HepG2 (cell line): ENCODE data around the gene PHF13. TPM values are rescaled to one million over a fixed set of nuclear protein-coding genes. Genes with fewer than 3 reads are reported as not detected.

ENCODE experiments used
- BHLHE40 ChIP-seq: IDR thresholded peaks from 2 replicates; pipeline ENCODE4 v1.6.1; 2011; ENCODE audit warnings: low read length, improper control_type of control experiment
- HNRNPH1 ChIP-seq: fragments of 200-400 bp; formaldehyde crosslinking; optimal IDR thresholded peaks from 2 replicates; pipeline ENCODE3; 2017; ENCODE audit warnings: mild to moderate bottlenecking, low read depth, low read length
- JUND ChIP-seq: sonication (generic); formaldehyde crosslinking; IDR thresholded peaks from 2 replicates; pipeline ENCODE4 v1.8.0; 2022; ENCODE audit warnings: mild to moderate bottlenecking, missing genetic modification reagents
- SIN3A ChIP-seq: IDR thresholded peaks from 2 replicates; pipeline ENCODE4 v1.6.1; 2011; ENCODE audit warnings: low read depth, mild to moderate bottlenecking, control low read depth, low read length, borderline replicate concordance
- SPEN ChIP-seq: sonication (generic); formaldehyde crosslinking; IDR thresholded peaks from 2 replicates; pipeline ENCODE4 v1.5.1; 2020; ENCODE audit warnings: low read depth, mild to moderate bottlenecking, missing genetic modification reagents
- SUZ12 ChIP-seq: fragments of 150-350 bp; IDR thresholded peaks from 2 replicates; pipeline ENCODE4 v1.6.1; 2014; ENCODE audit warnings: low read depth, low read length
- ZBTB42 ChIP-seq: sonication (generic); formaldehyde crosslinking; IDR thresholded peaks from 2 replicates; pipeline ENCODE4 v1.5.0; 2020; ENCODE audit warnings: mild to moderate bottlenecking, missing genetic modification reagents
- ZNF224 ChIP-seq: sonication (generic); formaldehyde crosslinking; IDR thresholded peaks from 2 replicates; pipeline ENCODE4 v1.5.0; 2020; ENCODE audit warnings: mild to moderate bottlenecking, missing genetic modification reagents
- ZNF780A ChIP-seq: sonication (generic); formaldehyde crosslinking; IDR thresholded peaks from 2 replicates; pipeline ENCODE4 v1.8.0; 2022; ENCODE audit warnings: mild to moderate bottlenecking, missing genetic modification reagents, moderate library complexity
- polyA plus RNA-seq, 8 experiments: library from polyadenylated mRNA; depleted of rRNA in 3 of 8; stranded (reverse) in 7 of 8; unstranded in 1 of 8; fragments of >200 nt; fragmentation: Illumina TruSeq in 4 of 8; extraction: Trizol in 4 of 8; gene quantifications; 2 replicates each; pipeline versions ENCODE4 v1.2.1 to v1.2.3, GENCODE V29; 2011 to 2016; ENCODE audit warnings: low read depth in 4 of 8, missing spikeins in 1 of 8, mixed read lengths in 1 of 8; ENCODE audit not compliant: insufficient read depth in 1 of 8
- total RNA-seq, 5 experiments: library from RNA; depleted of rRNA; stranded (reverse); fragments of >200 nt; fragmentation: Illumina TruSeq; extraction: Trizol; gene quantifications; 2 replicates each; pipeline ENCODE4 v1.2.3, GENCODE V29; 2016; ENCODE audit warnings: low read depth in 1 of 5
- TF ChIP-seq, protein P1 (sequence below), 2 experiments: fragments of 450-650 bp in 1 of 2; sonication (generic) in 1 of 2; formaldehyde crosslinking in 1 of 2; IDR thresholded peaks; 2 replicates each; pipeline versions ENCODE4 v1.6.1 to v1.8.0; 2016 to 2022; ENCODE audit warnings: antibody characterized with exemption in 1 of 2, mild to moderate bottlenecking in 1 of 2, missing genetic modification reagents in 1 of 2
- TF ChIP-seq, protein P2 (sequence below): sonication (generic); formaldehyde crosslinking; IDR thresholded peaks from 2 replicates; pipeline ENCODE4 v1.4.0; 2020; ENCODE audit warnings: mild to moderate bottlenecking, missing genetic modification reagents

PHF13 gene
- total and polyA plus RNA-seq, 2 of the 13 experiments (the other 11 are each of a cell fraction or from before 2014, with no cell fraction given), result 4.7 to 7.4 TPM

DNA sequence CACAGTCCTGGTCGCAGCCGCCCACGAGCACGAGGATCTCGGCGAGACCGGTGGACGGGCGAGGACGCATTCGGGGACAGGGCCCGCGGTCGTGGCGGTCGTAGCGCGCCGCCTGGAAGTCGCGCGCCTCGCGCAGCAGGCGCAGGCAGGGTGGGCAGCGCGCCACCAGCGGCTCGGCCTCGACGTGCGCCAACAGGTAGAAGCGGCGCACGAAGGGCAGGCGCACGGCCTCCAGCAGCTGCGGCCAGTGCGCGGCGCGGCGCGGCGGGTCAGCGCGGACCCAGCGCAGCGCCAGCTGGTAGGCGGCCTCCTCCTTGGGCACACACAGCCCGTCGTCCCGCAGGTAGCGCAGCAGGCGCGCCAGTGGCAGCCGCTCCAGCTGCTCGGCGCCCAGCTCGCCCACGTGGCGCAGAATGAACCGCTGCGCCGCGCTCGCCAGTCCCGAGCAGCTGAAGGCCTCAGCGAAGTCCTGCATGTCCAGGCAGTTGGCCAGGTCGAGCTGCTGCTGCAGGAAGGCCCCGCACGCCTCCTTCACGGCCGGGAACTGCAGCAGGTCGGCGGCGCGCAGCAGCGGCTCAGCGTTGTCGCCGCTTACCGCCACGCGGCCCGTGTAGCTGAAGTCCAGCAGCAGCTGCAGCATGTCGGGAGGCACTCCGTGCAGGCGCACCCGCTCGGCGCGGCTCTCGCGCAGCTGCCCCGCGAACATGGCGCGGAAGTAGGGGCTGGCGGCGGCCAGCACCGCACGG is 11.4 kb upstream of the PHF13 start (continued):
- TF ChIP-seq, protein P1, sequence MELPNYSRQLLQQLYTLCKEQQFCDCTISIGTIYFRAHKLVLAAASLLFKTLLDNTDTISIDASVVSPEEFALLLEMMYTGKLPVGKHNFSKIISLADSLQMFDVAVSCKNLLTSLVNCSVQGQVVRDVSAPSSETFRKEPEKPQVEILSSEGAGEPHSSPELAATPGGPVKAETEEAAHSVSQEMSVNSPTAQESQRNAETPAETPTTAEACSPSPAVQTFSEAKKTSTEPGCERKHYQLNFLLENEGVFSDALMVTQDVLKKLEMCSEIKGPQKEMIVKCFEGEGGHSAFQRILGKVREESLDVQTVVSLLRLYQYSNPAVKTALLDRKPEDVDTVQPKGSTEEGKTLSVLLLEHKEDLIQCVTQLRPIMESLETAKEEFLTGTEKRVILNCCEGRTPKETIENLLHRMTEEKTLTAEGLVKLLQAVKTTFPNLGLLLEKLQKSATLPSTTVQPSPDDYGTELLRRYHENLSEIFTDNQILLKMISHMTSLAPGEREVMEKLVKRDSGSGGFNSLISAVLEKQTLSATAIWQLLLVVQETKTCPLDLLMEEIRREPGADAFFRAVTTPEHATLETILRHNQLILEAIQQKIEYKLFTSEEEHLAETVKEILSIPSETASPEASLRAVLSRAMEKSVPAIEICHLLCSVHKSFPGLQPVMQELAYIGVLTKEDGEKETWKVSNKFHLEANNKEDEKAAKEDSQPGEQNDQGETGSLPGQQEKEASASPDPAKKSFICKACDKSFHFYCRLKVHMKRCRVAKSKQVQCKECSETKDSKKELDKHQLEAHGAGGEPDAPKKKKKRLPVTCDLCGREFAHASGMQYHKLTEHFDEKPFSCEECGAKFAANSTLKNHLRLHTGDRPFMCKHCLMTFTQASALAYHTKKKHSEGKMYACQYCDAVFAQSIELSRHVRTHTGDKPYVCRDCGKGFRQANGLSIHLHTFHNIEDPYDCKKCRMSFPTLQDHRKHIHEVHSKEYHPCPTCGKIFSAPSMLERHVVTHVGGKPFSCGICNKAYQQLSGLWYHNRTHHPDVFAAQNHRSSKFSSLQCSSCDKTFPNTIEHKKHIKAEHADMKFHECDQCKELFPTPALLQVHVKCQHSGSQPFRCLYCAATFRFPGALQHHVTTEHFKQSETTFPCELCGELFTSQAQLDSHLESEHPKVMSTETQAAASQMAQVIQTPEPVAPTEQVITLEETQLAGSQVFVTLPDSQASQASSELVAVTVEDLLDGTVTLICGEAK (IDR thresholded peaks at IDR 0.05), result no peak
- TF ChIP-seq, protein P1 (CRISPR knock-in tag; IDR thresholded peaks at IDR 0.05), result peak; percentile 36; the same call in 1 of the 2 replicates
- TF ChIP-seq BHLHE40, result no peak
- TF ChIP-seq ZBTB42 (CRISPR knock-in tag), result no peak
- TF ChIP-seq ZNF224 (CRISPR knock-in tag), result peak; percentile 20; the same call in 1 of the 2 replicates
- TF ChIP-seq, protein P2, sequence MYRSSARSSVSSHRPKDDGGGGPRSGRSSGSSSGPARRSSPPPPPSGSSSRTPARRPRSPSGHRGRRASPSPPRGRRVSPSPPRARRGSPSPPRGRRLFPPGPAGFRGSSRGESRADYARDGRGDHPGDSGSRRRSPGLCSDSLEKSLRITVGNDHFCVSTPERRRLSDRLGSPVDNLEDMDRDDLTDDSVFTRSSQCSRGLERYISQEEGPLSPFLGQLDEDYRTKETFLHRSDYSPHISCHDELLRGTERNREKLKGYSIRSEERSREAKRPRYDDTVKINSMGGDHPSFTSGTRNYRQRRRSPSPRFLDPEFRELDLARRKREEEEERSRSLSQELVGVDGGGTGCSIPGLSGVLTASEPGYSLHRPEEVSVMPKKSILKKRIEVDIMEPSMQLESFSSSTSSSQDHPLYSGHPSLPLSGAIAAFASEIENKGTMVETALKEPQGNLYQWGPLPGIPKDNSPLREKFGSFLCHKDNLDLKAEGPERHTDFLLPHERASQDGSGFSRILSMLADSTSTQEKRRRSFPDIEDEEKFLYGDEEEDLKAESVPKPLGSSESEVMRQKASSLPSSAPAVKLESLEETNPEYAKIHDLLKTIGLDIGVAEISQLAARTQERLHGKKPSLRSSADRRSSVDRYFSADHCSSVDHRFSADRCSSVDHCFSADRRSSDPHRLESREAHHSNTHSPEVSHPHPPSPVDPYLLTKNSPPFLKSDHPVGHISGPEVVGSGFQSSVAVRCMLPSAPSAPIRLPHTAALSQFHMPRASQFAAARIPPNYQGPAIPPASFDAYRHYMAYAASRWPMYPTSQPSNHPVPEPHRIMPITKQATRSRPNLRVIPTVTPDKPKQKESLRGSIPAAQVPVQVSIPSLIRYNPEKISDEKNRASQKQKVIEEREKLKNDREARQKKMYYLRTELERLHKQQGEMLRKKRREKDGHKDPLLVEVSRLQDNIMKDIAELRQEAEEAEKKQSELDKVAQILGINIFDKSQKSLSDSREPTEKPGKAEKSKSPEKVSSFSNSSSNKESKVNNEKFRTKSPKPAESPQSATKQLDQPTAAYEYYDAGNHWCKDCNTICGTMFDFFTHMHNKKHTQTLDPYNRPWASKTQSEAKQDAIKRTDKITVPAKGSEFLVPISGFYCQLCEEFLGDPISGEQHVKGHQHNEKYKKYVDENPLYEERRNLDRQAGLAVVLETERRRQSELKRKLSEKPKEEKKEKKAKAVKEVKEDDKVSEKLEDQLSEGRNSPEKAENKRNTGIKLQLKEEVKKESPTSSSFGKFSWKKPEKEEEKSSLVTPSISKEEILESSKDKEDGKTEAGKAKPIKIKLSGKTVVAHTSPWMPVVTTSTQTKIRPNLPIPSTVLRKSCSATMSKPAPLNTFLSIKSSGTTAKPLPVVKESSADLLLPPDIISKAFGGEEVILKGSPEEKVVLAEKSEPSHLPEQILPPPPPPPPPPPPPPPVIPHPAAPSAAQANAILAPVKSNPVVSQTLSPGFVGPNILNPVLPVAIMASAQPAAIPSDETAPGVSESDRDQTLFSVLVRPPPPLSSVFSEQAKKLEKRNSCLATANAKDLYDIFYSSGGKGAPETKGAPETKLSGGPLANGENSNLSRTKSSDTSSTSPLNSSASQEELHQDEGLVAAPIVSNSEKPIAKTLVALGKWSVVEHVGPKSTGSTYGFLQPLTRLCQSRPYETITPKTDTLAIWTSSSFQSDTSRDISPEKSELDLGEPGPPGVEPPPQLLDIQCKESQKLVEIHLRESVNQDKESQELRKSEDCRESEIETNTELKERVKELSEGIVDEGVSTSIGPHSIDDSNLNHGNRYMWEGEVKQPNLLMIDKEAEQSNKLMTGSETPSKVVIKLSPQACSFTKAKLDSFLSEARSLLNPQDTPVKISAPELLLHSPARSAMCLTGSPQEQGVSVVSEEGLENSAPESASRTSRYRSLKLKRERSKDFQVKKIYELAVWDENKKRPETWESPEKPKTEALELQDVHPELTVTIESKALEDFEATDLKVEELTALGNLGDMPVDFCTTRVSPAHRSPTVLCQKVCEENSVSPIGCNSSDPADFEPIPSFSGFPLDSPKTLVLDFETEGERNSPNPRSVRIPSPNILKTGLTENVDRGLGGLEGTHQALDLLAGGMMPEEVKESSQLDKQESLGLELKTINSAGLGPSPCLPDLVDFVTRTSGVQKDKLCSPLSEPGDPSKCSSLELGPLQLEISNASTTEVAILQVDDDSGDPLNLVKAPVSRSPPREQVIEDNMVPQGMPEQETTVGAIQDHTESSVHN (CRISPR knock-in tag), result 0 out of 2 replicates have a peak, but pooled peaks have one; percentile 22
- peak; percentile 11; the same call in 1 of the 2 replicates for TF ChIP-seq SIN3A
- 0 out of 2 replicates have a peak, but pooled peaks have one; percentile 10 for TF ChIP-seq JUND (CRISPR knock-in tag)
- TF ChIP-seq ZNF780A (CRISPR knock-in tag), result no peak
- TF ChIP-seq SUZ12, result no peak
- no peak for TF ChIP-seq HNRNPH1
- TF ChIP-seq SPEN (CRISPR knock-in tag), result no peak
